SK-N-SH treated with all-trans-retinoic acid at 6 μM for 48 hours (cell line): Measurements from ENCODE around the gene SLC37A1.

Experiments
- BACH2 ChIP-seq: fragments of 250-450 bp; sonication (Bioruptor Pico); IDR thresholded peaks from 2 replicates; pipeline ENCODE4 v1.9.0; 2021; ENCODE audit warnings: mild to moderate bottlenecking, borderline replicate concordance
- CREB5 ChIP-seq: fragments of 250-450 bp; sonication (Bioruptor Pico); IDR thresholded peaks from 2 replicates; pipeline ENCODE4 v1.5.1; 2020; ENCODE audit warnings: low read depth, mild to moderate bottlenecking, moderate library complexity
- CSDC2 ChIP-seq: fragments of 250-450 bp; sonication (Bioruptor Pico); IDR thresholded peaks from 2 replicates; pipeline ENCODE4 v1.5.0; 2020; ENCODE audit warnings: mild to moderate bottlenecking, moderate library complexity
- CSRNP3 ChIP-seq: fragments of 250-450 bp; sonication (Bioruptor Pico); IDR thresholded peaks from 2 replicates; pipeline ENCODE4 v1.5.1; 2021; ENCODE audit warnings: mild to moderate bottlenecking, moderate library complexity
- ESRRG ChIP-seq: fragments of 250-450 bp; sonication (Bioruptor Pico); IDR thresholded peaks from 2 replicates; pipeline ENCODE4 v1.6.1; 2021; ENCODE audit warnings: mild to moderate bottlenecking
- GLIS3 ChIP-seq: fragments of 250-450 bp; sonication (Bioruptor Pico); IDR thresholded peaks from 2 replicates; pipeline ENCODE4 v1.5.0; 2020; ENCODE audit warnings: mild to moderate bottlenecking, moderate library complexity
- PPARA ChIP-seq: fragments of 250-450 bp; sonication (Bioruptor Pico); IDR thresholded peaks from 2 replicates; pipeline ENCODE4 v1.5.0; 2020; ENCODE audit warnings: mild to moderate bottlenecking, borderline replicate concordance
- RARB ChIP-seq: fragments of 250-450 bp; sonication (Bioruptor Pico); IDR thresholded peaks from 2 replicates; pipeline ENCODE4 v1.8.0; 2021; ENCODE audit warnings: mild to moderate bottlenecking, moderate library complexity
- SNAI2 ChIP-seq: fragments of 250-450 bp; sonication (Bioruptor Pico); IDR thresholded peaks from 2 replicates; pipeline ENCODE4 v1.5.0; 2020; ENCODE audit warnings: mild to moderate bottlenecking, moderate library complexity
- TOX ChIP-seq: fragments of 250-450 bp; sonication (Bioruptor Pico); IDR thresholded peaks from 2 replicates; pipeline ENCODE4 v1.8.0; 2021; ENCODE audit warnings: mild to moderate bottlenecking, moderate library complexity, borderline replicate concordance
- ZFP3 ChIP-seq: fragments of 250-450 bp; sonication (Bioruptor Pico); IDR thresholded peaks from 2 replicates; pipeline ENCODE4 v1.5.0; 2020; ENCODE audit warnings: mild to moderate bottlenecking, moderate library complexity
- ZNF70 ChIP-seq: fragments of 450-650 bp; formaldehyde crosslinking; IDR thresholded peaks from 2 replicates; pipeline ENCODE4 v1.5.0; 2020; ENCODE audit warnings: mild to moderate bottlenecking, moderate library complexity
- ZNF8 ChIP-seq: fragments of 450-650 bp; formaldehyde crosslinking; IDR thresholded peaks from 2 replicates; pipeline ENCODE4 v1.5.0; 2020; ENCODE audit warnings: mild to moderate bottlenecking, moderate library complexity
- TF ChIP-seq, protein P1 (sequence below): fragments of 250-450 bp; sonication (Bioruptor Pico); IDR thresholded peaks from 2 replicates; pipeline ENCODE4 v1.8.0; 2020; ENCODE audit warnings: mild to moderate bottlenecking, moderate library complexity, borderline replicate concordance

GRCh38 chr21:42559326-42559725 is 45.7 kb downstream of the SLC37A1 start:
- TF ChIP-seq, protein P1, sequence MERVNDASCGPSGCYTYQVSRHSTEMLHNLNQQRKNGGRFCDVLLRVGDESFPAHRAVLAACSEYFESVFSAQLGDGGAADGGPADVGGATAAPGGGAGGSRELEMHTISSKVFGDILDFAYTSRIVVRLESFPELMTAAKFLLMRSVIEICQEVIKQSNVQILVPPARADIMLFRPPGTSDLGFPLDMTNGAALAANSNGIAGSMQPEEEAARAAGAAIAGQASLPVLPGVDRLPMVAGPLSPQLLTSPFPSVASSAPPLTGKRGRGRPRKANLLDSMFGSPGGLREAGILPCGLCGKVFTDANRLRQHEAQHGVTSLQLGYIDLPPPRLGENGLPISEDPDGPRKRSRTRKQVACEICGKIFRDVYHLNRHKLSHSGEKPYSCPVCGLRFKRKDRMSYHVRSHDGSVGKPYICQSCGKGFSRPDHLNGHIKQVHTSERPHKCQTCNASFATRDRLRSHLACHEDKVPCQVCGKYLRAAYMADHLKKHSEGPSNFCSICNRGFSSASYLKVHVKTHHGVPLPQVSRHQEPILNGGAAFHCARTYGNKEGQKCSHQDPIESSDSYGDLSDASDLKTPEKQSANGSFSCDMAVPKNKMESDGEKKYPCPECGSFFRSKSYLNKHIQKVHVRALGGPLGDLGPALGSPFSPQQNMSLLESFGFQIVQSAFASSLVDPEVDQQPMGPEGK: no peak
- TF ChIP-seq ESRRG (no peak), RARB (no peak), ZNF8 (CRISPR knock-in tag) (no peak), PPARA (no peak), GLIS3 (no peak), ZFP3 (no peak), CREB5 (no peak), TOX (CRISPR knock-in tag) (no peak), CSDC2 (CRISPR knock-in tag) (no peak), SNAI2 (no peak), CSRNP3 (CRISPR knock-in tag) (no peak), ZNF70 (CRISPR knock-in tag) (no peak), BACH2 (no peak)
